ENCODE data around the gene ST8SIA1. TPM values are rescaled to one million over a fixed set of nuclear protein-coding genes. Genes with fewer than 3 reads are reported as not detected.

Gene ST8SIA1
- total RNA-seq, 2 donors from 2014 or later: 2.8 to 4.0 TPM

- intact Hi-C loops (cut with DNase I): no loop called here
- no peak for DNase-seq (ENCODE audit: low spot score)
Measured at GRCh38 chr12:22256041-22256441, 78.5 kb downstream of the ST8SIA1 start.

- DNase-seq (ENCODE audit: low spot score): no peak
- intact Hi-C loops (cut with DNase I): no loop called here
Measured at GRCh38 chr12:22255097-22255496, 79.4 kb downstream of the ST8SIA1 start.

- intact Hi-C loops (cut with DNase I): no loop called here
- no peak for DNase-seq (ENCODE audit: low spot score)
Measured at GRCh38 chr12:22254478-22254877, 80.0 kb downstream of the ST8SIA1 start.

DNA sequence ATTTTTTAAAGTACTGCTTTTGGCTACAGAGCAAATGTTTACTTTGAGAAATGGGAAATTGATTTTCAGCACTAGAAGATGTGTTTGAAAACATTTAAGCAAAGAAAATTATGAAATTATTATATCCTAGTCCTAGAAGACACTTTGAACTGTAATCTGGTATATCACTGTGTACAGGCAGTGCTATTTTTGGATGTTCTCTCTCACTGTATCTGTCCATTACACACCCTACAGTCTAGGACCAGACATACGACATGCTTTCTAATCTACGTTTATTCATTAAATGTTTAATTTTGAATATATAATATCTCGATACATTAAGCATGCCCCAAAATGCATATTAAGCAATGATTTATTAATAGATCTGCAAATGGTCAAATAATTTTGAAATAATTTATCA, 82.5 kb downstream of the ST8SIA1 start:
- intact Hi-C loops (cut with DNase I): no loop called here
- DNase-seq (ENCODE audit: low spot score): no peak

GRCh38 chr12:22250762-22251161, 83.7 kb downstream of the ST8SIA1 start:
- DNase-seq (ENCODE audit: low spot score): no peak
- intact Hi-C loops (cut with DNase I): no loop called here

DNA sequence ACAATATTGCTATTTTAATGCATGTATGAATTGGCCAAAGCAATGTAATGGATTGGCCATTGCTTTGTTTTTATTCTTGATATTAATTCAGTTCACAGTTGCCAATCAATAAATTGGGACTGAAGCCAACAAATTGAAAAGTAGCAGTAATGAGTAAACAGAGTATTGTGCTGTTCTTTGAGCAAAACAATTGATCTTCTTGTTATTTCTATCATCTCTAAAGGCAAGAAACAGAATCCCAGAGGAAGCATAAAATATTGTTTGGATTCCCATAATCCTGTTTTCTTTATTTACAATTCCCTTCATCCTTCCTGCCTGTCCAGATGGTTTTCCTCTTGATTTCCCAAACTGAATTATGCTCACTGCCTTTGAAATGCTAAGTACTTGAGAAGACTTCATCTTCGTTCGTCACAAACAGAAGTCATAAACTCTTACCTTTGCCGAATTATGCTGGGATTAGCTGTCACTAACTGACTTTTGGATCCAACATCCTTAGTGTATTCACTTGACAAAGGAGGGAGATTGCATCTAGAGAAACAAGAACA, 85.9 kb downstream of the ST8SIA1 start:
- intact Hi-C loops (cut with DNase I): no loop called here
- no peak for DNase-seq (ENCODE audit: low spot score)

GRCh38 chr12:22248121-22248520, 86.4 kb downstream of the ST8SIA1 start:
- intact Hi-C loops (cut with DNase I): no loop called here
- DNase-seq (ENCODE audit: low spot score): no peak

- intact Hi-C loops (cut with DNase I): no loop called here
- DNase-seq (ENCODE audit: low spot score): no peak
Measured at GRCh38 chr12:22246217-22246846, 88.2 kb downstream of the ST8SIA1 start.

- intact Hi-C loops (cut with DNase I): no loop called here
Measured at GRCh38 chr12:22242726-22243125, 91.8 kb downstream of the ST8SIA1 start.

DNA sequence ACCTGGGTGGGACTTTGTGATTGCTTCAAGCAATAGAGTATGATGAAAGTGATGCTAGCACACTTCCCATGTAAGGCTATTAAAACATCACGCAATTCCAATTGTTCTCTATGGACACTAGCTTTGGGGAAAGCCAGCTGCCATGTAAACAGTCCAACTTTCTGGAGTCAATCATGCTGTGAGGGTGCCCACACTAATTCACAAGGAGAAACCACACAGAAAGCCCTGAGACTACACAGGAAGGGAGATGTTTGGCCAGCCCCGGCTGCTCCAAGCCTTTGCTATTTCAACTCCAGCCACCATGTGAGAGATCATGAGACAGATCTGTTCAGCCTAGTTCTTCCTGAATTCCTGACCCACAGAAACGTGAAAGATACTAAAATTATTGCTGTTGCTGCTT, 96.3 kb downstream of the ST8SIA1 start:
- DNase-seq (ENCODE audit: low spot score): no peak
- intact Hi-C loops (cut with DNase I): no loop called here

More at GRCh38 chr12:22242726-22243125, 91.8 kb downstream of the ST8SIA1 start:
- no peak for DNase-seq (ENCODE audit: low spot score)

DNA sequence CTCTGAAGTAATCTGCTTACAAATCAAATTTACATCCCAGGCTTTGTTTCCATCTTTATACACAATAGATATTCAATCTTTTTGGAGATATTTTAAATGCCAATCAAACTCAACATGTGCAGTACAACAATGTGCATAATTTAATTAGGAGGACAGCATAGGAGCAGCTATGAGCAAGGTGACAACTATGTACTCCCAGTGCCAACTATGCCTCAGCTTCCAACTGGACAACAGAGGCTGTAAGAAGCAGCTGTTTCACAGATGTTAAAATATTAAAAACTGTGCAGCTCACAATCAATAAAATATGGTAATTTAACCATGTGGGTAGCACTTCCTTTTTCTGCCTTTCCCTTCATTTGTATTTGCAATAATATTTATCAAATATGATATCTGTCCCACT, 99.9 kb downstream of the ST8SIA1 start:
- intact Hi-C loops (cut with DNase I): no loop called here
- DNase-seq (ENCODE audit: low spot score): no peak

DNA sequence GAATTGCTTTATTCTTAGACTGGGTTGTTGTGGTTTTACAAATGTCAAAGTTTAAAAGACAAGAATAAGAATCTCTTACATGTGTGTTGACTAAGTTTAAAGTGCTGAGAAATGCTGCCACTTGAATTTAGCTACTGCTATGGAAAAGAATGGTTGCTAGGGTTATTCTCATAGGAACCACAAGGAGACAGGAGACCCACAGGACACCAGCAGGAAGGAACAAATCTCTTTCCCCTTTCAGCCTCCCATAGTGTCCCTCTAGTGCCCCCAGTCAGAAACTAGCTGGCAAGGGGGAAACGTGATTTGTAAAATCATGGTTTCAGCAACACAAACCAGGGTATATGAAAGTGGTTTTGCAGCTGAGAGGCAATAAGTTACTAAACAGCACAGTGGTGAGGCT, 102.7 kb downstream of the ST8SIA1 start:
- DNase-seq (ENCODE audit: low spot score): no peak
- intact Hi-C loops (cut with DNase I): no loop called here

- DNase-seq (ENCODE audit: low spot score): no peak
- intact Hi-C loops (cut with DNase I): no loop called here
Measured at GRCh38 chr12:22231078-22231477, 103.4 kb downstream of the ST8SIA1 start.

- intact Hi-C loops (cut with DNase I): no loop called here
- DNase-seq (ENCODE audit: low spot score): no peak
Measured at GRCh38 chr12:22230280-22230794, 104.2 kb downstream of the ST8SIA1 start.

DNA sequence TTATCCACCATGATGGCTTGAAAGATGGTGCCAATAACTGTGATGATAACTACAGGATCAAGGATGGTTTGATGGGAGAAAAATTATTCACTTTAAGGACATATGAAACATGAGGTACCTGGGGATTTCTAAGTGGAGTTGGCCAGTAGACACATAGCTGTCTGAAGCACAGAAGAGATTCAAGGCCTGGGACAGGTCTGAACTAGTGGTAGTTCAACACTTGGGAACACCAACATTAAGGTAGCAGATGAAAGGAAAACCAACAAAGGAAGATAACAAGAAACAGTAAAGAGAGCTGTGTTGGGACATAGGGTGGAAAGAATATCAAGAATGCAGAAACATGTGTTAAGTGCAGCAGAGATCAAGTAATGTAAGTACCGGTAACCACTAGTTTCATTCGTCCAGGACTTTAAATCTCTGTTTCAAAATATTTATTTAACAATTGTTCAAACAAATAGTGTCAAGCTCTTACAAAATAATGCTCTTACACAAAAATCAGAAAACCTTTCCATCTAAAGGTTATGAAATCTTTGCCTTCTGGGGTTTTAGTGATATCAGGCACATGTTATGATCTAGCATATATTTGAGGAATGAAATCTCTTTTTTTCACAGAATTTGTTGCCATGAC, 104.7 kb downstream of the ST8SIA1 start:
- intact Hi-C loops (cut with DNase I): no loop called here
- no peak for DNase-seq (ENCODE audit: low spot score)

DNA sequence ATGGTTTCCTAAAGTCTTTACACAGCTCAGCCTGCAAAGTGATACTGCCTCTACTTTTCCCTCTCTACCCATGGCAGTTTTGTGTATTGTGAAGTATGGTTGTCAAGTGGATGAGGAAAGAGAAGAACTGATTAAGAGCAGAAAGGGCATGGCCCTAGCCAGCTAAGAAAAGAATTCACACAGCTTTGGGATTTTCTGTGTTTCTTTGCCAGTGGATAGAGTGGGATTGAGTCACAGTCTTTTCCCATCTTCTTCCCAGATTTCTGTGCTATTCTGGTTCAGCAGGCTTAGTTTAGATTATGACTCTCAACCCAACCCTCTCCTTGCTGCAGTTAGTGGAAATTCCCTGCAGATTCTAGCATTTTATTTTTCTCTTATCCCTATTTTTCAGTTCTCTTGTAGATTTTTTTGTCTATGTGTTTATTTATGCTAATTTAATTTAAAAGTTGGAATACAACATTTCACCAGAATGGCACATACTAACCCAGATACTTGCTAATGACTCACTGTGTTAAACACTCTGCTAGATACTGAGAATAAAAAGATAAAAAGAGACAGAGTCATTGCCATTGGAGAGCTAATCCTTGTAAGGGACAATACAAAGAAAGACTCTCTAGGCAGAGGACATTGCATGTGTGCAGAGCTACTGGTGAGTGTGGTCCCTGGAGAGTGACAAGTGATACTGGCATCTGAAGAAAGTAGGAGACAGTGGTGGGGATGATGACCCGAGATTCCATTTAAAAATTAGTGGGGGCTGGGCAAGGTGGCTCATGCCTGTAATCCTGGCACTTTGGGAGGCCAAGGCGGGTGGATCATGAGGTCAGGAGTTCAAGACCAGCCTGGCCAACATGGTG, 106.3 kb downstream of the ST8SIA1 start:
- intact Hi-C loops (cut with DNase I): no loop called here
- no peak for DNase-seq (ENCODE audit: low spot score)

GRCh38 chr12:22223356-22223755, 111.2 kb downstream of the ST8SIA1 start:
- intact Hi-C loops (cut with DNase I): no loop called here
- no peak for DNase-seq (ENCODE audit: low spot score)

DNA sequence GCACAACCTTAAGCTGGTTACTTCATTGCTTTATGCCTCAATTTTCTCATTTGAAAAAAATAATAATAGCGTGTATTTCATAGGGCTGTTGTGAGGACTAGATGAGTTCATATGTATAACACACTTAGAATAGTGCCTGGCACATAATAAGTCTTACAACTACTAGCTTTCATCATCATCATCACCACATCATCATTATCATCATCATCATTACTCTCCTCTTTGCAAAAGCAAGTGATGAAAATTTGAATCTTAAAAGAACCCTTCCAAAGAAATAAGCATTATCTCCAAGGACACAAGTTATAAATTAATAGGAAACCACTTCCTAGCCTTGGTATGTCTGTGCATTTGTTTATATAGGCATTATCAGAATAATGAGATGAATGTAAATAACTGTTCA, 117.0 kb downstream of the ST8SIA1 start:
- no peak for DNase-seq (ENCODE audit: low spot score)
- intact Hi-C loops (cut with DNase I): no loop called here

DNA sequence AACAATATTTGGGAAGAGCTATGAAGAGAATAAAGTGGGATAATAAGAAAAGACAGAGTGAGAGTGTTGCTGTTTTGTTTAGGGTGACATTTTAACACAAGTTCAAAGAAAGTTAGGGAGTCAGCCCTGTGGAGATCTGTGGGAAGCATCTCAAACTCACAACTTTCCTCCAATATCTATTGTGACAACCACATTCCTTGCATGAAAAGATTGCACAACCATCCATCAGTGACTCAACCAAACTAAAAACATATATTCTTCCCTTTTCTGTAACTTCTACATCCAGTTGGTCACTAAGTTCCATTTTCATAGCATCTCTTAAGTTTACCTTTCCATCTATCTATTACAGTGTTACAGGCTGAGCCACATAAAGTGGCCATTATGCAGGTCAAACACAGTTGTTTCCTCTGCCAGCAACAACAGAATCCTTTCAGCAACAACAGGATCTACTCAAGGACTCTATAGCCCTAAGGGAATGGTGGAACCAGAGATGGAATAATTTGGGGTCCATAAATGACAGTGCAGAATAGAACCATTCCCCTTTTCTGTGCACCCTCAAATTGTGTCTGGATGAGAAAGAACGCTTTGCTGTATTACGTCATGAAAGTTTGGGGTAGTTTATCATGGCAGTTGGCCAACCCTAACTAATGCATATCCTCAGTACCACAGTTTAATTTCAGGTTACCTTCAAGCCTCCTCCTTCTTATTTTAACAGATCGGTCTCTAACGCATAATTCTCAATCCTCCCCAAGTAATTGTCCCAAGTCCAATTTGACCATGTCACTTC, 118.8 kb downstream of the ST8SIA1 start:
- intact Hi-C loops (cut with DNase I): no loop called here
- no peak for DNase-seq (ENCODE audit: low spot score)

All from posterior vena cava (tissue), 2 donors.